ENCODE data around the gene SIRT2.

DNA sequence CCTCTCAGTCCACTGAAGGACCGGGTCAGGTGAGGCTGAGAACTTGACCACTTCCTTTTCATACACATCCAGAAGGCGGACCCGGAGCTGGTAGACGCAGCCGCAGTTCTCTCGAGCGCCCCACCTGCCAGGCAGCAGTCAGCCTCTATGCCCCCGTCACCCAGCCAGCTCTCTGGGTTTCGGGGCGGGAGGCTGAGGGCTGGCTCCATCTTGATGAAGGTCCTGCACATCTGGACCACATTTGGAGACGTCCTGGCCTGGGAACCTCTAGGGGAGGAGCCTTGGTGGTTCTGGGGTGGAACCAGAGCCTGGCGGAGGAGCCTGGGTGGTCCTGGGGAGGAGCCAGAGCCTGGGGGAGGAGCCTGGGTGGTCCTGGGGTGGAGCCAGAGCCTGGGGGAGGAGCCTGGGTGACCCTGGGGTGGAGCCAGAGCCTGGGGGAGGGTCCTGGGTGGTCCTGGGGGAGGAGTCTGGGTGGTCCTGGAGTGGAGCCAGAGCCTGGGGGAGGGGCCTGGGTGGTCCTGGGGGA is 45.6 kb upstream of the SIRT2 start:
- TF ChIP-seq, protein P1, sequence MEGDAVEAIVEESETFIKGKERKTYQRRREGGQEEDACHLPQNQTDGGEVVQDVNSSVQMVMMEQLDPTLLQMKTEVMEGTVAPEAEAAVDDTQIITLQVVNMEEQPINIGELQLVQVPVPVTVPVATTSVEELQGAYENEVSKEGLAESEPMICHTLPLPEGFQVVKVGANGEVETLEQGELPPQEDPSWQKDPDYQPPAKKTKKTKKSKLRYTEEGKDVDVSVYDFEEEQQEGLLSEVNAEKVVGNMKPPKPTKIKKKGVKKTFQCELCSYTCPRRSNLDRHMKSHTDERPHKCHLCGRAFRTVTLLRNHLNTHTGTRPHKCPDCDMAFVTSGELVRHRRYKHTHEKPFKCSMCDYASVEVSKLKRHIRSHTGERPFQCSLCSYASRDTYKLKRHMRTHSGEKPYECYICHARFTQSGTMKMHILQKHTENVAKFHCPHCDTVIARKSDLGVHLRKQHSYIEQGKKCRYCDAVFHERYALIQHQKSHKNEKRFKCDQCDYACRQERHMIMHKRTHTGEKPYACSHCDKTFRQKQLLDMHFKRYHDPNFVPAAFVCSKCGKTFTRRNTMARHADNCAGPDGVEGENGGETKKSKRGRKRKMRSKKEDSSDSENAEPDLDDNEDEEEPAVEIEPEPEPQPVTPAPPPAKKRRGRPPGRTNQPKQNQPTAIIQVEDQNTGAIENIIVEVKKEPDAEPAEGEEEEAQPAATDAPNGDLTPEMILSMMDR (conservative IDR thresholded peaks at IDR 0.05; ENCODE audit: low read length), result no peak
- no peak for TF ChIP-seq EZH2phosphoT487 (IDR thresholded peaks at IDR 0.05; ENCODE audit: borderline replicate concordance)

Data from Loucy (cell line).